Activated T-cell treated with anti-CD3 and anti-CD28 coated beads, Interleukin-2, amount 50 U/mL, for 48 hours (primary cell): ENCODE results near the gene PPP2R5E.
"Not testable (repeated sequence)": the region's sequence is repeated elsewhere in the genome, so short reads cannot be mapped to it uniquely, and the experiment has no call there.

Experiments
- DNase-seq, 2 experiments: peaks; one replicate each; pipeline ENCODE4 v3.0.0-alpha.2; 2020

Gene PPP2R5E

GRCh38 chr14:63543000-63543825, at the start of gene PPP2R5E:
Gene PPP2R5E (minus strand): TSS chr14:63543377. CDS start chr14:63539685, 3,692 bp downstream.
- DNase-seq = peak; percentile 97

- not testable (repeated sequence) for DNase-seq
Measured at GRCh38 chr14:63583046-63583445, 39.9 kb upstream of the PPP2R5E start.

- no peak for DNase-seq
Measured at GRCh38 chr14:63581491-63581890, 38.3 kb upstream of the PPP2R5E start.

- no peak for DNase-seq
Measured at GRCh38 chr14:63578300-63578699, 35.1 kb upstream of the PPP2R5E start.

GRCh38 chr14:63573581-63573980, 30.4 kb upstream of the PPP2R5E start:
- no peak for DNase-seq

GRCh38 chr14:63565448-63565847, 22.3 kb upstream of the PPP2R5E start:
- no peak for DNase-seq

- no peak for DNase-seq
Measured at GRCh38 chr14:63564318-63564717, 21.1 kb upstream of the PPP2R5E start.

- no peak for DNase-seq
Measured at GRCh38 chr14:63563370-63564026, 20.3 kb upstream of the PPP2R5E start.

GRCh38 chr14:63562405-63562804, 19.2 kb upstream of the PPP2R5E start:
- DNase-seq = no peak

GRCh38 chr14:63555572-63555971, 12.4 kb upstream of the PPP2R5E start:
- peak; percentile 25 to 31 for DNase-seq

- no peak for DNase-seq
Measured at GRCh38 chr14:63551332-63551731, 8.2 kb upstream of the PPP2R5E start.

- no peak for DNase-seq
Measured at GRCh38 chr14:63547798-63548335, 4.7 kb upstream of the PPP2R5E start.

- DNase-seq = no peak
Measured at GRCh38 chr14:63545431-63545830, 2.3 kb upstream of the PPP2R5E start.

- DNase-seq = no peak
Measured at GRCh38 chr14:63544591-63545299, 1.6 kb upstream of the PPP2R5E start.

- DNase-seq = no peak
Measured at GRCh38 chr14:63543826-63544406, 739 bp upstream of the PPP2R5E start.

- peak in 1 of 2 experiments; percentile 42 for DNase-seq
Measured at GRCh38 chr14:63542231-63542999, 762 bp downstream of the PPP2R5E start.

GRCh38 chr14:63535918-63536317, 7.3 kb downstream of the PPP2R5E start:
- DNase-seq = no peak

GRCh38 chr14:63533474-63533873, 9.7 kb downstream of the PPP2R5E start:
- no peak for DNase-seq

GRCh38 chr14:63524537-63525155, 18.5 kb downstream of the PPP2R5E start:
- peak in 1 of 2 experiments; percentile 22 for DNase-seq

GRCh38 chr14:63523735-63524426, 19.3 kb downstream of the PPP2R5E start:
- DNase-seq = no peak

GRCh38 chr14:63522511-63522910, 20.7 kb downstream of the PPP2R5E start:
- DNase-seq = not testable (repeated sequence)
